GM13977 (cell line): ENCODE data around the gene ZSCAN21.

ENCODE experiments used
- DNase-seq: peaks from one replicate; pipeline ENCODE4 v3.0.0; 2012; ENCODE audit warnings: low spot score
- in situ Hi-C: fragments of 300-500 bp; cut with MboI; formaldehyde crosslinking; loops from one replicate; pipeline ENCODE4 v1.12.0; 2022; ENCODE audit warnings: low sequenced_read_pairs, low pct_unique_long_range_greater_than_20kb, mixed read lengths, inconsistent platforms; ENCODE audit not compliant: unreplicated experiment
- TF ChIP-seq, protein P1 (sequence below): IDR thresholded peaks from 2 replicates; pipeline ENCODE4 v1.5.1; 2012; ENCODE audit warnings: mild to moderate bottlenecking, control low read depth; ENCODE audit not compliant: insufficient read depth; ENCODE audit errors: extremely low read depth, missing control alignments

The ZSCAN21 gene

DNA sequence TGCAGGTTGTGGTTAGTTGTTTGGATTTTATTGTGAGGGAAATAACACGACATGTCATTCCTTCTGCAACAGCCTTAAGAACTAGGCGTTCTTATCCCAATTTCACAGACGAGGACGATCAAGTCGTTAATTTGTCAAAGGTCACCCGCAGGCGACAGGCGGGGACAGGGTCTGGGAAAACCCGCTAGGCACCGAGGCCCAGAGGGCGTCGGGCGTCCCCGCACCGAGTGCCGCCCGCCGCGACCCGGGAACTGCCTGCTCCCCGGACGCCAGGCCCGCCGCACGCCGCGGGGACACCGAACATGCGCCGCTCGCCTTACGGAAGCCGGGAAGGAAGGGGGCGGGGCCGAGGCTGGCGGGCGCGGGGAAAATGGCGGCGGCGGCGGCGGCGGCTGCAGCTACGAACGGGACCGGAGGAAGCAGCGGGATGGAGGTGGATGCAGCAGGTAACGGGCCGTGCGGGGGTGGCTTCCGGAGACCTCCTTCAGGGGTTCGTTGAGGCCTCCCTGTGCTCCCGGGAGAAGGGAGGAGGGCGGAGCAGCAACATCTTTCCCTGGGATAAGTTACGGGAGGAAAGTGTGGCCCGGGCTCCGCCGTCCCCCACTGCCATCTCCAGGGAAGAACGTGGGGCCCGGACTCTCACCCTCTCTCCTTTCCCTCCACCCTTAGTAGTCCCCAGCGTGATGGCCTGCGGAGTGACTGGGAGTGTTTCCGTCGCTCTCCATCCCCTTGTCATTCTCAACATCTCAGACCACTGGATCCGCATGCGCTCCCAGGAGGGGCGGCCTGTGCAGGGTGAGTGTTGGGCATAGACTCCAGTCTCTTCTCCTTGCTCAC lies 39.3 kb downstream of the ZSCAN21 start, which contains the start of gene COPS6:
TSS of gene COPS6 (plus strand) at position 349 of the 837 bp plus-strand sequence. CDS start at position 371, 22 bp downstream.
- in situ Hi-C loops = no loop called here
- DNase-seq = peak; percentile 89
- TF ChIP-seq, protein P1, sequence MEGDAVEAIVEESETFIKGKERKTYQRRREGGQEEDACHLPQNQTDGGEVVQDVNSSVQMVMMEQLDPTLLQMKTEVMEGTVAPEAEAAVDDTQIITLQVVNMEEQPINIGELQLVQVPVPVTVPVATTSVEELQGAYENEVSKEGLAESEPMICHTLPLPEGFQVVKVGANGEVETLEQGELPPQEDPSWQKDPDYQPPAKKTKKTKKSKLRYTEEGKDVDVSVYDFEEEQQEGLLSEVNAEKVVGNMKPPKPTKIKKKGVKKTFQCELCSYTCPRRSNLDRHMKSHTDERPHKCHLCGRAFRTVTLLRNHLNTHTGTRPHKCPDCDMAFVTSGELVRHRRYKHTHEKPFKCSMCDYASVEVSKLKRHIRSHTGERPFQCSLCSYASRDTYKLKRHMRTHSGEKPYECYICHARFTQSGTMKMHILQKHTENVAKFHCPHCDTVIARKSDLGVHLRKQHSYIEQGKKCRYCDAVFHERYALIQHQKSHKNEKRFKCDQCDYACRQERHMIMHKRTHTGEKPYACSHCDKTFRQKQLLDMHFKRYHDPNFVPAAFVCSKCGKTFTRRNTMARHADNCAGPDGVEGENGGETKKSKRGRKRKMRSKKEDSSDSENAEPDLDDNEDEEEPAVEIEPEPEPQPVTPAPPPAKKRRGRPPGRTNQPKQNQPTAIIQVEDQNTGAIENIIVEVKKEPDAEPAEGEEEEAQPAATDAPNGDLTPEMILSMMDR = no peak

DNA sequence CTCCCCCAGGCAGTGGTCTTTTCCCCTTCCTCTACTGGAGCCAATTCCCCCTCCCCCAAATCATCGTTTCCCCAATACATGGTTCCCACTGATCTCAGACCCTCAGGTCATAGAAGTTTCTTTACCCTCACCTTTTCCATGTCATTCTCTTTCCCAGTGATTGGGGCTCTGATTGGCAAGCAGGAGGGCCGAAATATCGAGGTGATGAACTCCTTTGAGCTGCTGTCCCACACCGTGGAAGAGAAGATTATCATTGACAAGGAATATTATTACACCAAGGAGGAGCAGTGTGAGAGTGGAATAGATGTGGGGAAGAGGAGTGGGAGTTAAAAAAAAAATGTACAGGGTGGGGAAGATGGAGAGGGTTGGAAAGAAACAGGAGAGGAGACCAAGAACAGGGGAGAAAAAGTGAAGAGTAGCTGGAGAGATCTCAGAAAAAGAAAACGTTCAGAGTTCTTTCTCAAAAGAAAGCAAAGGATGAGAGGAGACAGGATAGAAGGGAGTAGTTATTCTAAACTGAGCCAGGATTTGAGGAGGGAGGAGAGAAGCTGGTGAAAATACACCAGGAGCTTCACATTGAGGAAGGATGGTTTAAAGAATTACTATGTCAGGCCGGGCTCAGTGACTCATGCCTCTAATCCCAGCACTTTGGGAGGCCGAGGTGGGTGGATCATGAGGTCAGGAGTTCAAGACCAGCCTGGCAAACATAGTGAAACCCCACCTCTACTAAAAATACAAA lies 40.1 kb downstream of the ZSCAN21 start:
- TF ChIP-seq, protein P1 = no peak
- no peak for DNase-seq
- in situ Hi-C loops = no loop called here

DNA sequence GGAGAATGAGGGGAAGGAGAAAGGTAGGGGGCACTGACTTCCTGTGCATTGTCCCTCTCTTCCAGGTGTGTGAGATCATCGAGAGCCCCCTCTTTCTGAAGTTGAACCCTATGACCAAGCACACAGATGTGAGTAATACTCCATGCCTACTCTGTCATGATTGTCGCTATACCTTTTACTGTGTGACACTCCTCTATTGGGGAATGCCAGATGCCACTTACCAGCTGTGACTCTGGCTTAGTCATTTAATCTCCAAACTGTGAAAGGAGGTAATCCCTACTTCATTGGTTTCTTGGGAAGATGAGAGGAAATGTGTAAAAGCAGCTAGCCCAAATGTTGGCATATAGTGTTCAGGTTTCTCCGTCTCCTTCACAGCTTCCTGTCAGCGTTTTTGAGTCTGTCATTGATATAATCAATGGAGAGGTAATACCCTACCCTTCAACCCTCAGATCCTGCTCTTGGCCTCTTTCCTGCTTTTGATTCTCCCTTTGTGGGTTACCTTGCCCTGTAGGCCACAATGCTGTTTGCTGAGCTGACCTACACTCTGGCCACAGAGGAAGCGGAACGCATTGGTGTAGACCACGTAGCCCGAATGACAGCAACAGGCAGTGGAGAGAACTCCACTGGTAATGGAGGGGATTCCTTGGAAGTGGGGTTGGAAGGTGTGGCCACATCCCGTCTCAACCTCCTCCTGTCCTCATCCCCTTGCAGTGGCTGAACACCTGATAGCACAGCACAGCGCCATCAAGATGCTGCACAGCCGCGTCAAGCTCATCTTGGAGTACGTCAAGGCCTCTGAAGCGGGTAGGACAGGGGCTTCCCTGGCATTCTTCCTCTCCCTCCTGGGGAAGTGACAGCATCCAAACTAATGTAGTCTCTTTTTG lies 41.2 kb downstream of the ZSCAN21 start:
- TF ChIP-seq, protein P1 = no peak
- no peak for DNase-seq
- in situ Hi-C loops = no loop called here

GRCh38 chr7:100091411-100092181 lies 42.0 kb downstream of the ZSCAN21 start:
- TF ChIP-seq, protein P1 = no peak
- in situ Hi-C loops = no loop called here
- no peak for DNase-seq

- TF ChIP-seq, protein P1 = no peak
- in situ Hi-C loops = no loop called here
- DNase-seq = no peak
Measured at GRCh38 chr7:100093054-100093453, 43.5 kb downstream of the ZSCAN21 start.
